HepG2 (cell line): ENCODE measurements around the gene CABLES1. TPM values are rescaled to one million over a fixed set of nuclear protein-coding genes. Genes with fewer than 3 reads are reported as not detected.
A peak's percentile ranks its signal among the peaks of the same experiment; 100 is the strongest.

Experiments
- ATAC-seq: fragments of 200-7000 bp; cut with Tn5 transposase; 3 replicates; pipeline ENCODE4 v1.9.1; 2020; ENCODE audit warnings: mild to moderate bottlenecking, moderate library complexity
- BruUV-seq: library from RNA; stranded (reverse); fragments of 400-500 nt; replicated peaks from 2 replicates; lab custom pipeline; 2021; lab: Mats Ljungman, UMichigan
- CTCF ChIA-PET: fragments of 300-600 bp; formaldehyde crosslinking; extraction: SDS; loops from one replicate; lab custom pipeline; 2021; ENCODE audit warnings: low total read pairs, inconsistent platforms, low intra/inter-chr PET ratio; lab: Yijun Ruan, JAX
- POLR2A ChIA-PET: fragments of 350-600 bp; sonication (Branson Sonifier 250); formaldehyde crosslinking; loops from one replicate; lab custom pipeline; 2020; ENCODE audit warnings: antibody characterized with exemption, inconsistent platforms; lab: Yijun Ruan, JAX
- DNase-seq: peaks from one replicate; pipeline ENCODE4 v3.0.0-alpha.2; 2015; ENCODE audit warnings: low spot score
- FAIRE-seq: peaks from 3 replicates; lab custom pipeline; 2011; peaks lifted over from hg19 to GRCh38; lab: Jason Lieb, UNC
- H2AFZ ChIP-seq: one replicate; pipeline ENCODE4 v1.6.1; 2011; ENCODE audit warnings: low read length, inconsistent platforms
- H3K27ac ChIP-seq: fragments of 300-600 bp; 3 replicates; pipeline ENCODE4 v1.8.0; 2011; ENCODE audit warnings: mixed run types, mild to moderate bottlenecking, mixed read lengths, low read length, inconsistent platforms; ENCODE audit not compliant: insufficient read depth; ENCODE audit errors: extremely low read length
- H3K27me3 ChIP-seq, 2 experiments: fragments of 200-600 bp in 1 of 2; 2 replicates in 1 of 2; 3 replicates in 1 of 2; pipeline versions ENCODE4 v1.6.0 to v1.8.0; 2011; ENCODE audit warnings: low read length in 2 of 2, mild to moderate bottlenecking in 2 of 2, moderate library complexity in 2 of 2, inconsistent platforms in 1 of 2; ENCODE audit not compliant: insufficient read depth in 2 of 2, control insufficient read depth in 1 of 2
- H3K36me3 ChIP-seq, 2 experiments: fragments of 200-600 bp in 1 of 2; replicated peaks in 1 of 2; 2 replicates in 1 of 2; 3 replicates in 1 of 2; pipeline versions ENCODE4 v1.5.1 to v1.8.0; 2011; ENCODE audit warnings: low read length in 2 of 2, inconsistent platforms in 1 of 2; ENCODE audit not compliant: insufficient read depth in 2 of 2, control insufficient read depth in 1 of 2
- H3K4me1 ChIP-seq: 2 replicates; pipeline ENCODE4 v1.5.1; 2012; ENCODE audit warnings: low read length, inconsistent platforms; ENCODE audit not compliant: insufficient read depth
- H3K4me2 ChIP-seq: 2 replicates; pipeline ENCODE4 v1.6.0; 2011; ENCODE audit warnings: low read depth, low read length, inconsistent platforms
- H3K4me3 ChIP-seq, 3 experiments: fragments of 200-600 bp in 1 of 3; sonication (generic), shearing (Covaris generic) in 1 of 3; replicated peaks in 1 of 3; 2 replicates each; pipeline ENCODE4 v1.5.1; 2011 to 2016; ENCODE audit warnings: low read length in 3 of 3, inconsistent platforms in 2 of 3, low read depth in 2 of 3, mild to moderate bottlenecking in 2 of 3, control low read depth in 1 of 3, mixed read lengths in 1 of 3; ENCODE audit not compliant: insufficient read depth in 1 of 3
- H3K79me2 ChIP-seq: one replicate; pipeline ENCODE4 v1.6.1; 2011; ENCODE audit warnings: low read length, inconsistent platforms; ENCODE audit not compliant: insufficient read depth
- H3K9ac ChIP-seq: 2 replicates; pipeline ENCODE4 v1.6.0; 2011; ENCODE audit warnings: mild to moderate bottlenecking, low read depth, low read length, inconsistent platforms; ENCODE audit not compliant: insufficient read depth
- H3K9me3 ChIP-seq: 2 replicates; pipeline ENCODE4 v1.5.1; 2012; ENCODE audit warnings: mild to moderate bottlenecking, low read length
- H4K20me1 ChIP-seq: 2 replicates; pipeline ENCODE4 v1.6.0; 2011; ENCODE audit warnings: inconsistent platforms, mild to moderate bottlenecking, low read length, moderate library complexity; ENCODE audit not compliant: insufficient read depth
- CENPX ChIP-seq: sonication (generic); formaldehyde crosslinking; IDR thresholded peaks from 2 replicates; pipeline ENCODE4 v1.9.0; 2021; ENCODE audit warnings: mild to moderate bottlenecking, missing genetic modification reagents, moderate library complexity
- ELF3 ChIP-seq: IDR thresholded peaks from 2 replicates; pipeline ENCODE4 v1.6.1; 2016; ENCODE audit warnings: missing genetic modification reagents, missing compliant biosample characterization
- GFI1 ChIP-seq: sonication (generic); formaldehyde crosslinking; IDR thresholded peaks from 2 replicates; pipeline ENCODE4 v1.5.0; 2020; ENCODE audit warnings: missing genetic modification reagents, mild to moderate bottlenecking, borderline replicate concordance
- MAFF ChIP-seq: IDR thresholded peaks from 2 replicates; pipeline ENCODE4 v1.6.1; 2011; ENCODE audit warnings: low read depth, low read length, improper control_type of control experiment
- MAFK ChIP-seq, 2 experiments: IDR thresholded peaks in 1 of 2; conservative IDR thresholded peaks in 1 of 2; 2 replicates each; pipeline ENCODE4 v1.6.1; 2011; ENCODE audit warnings: improper control_type of control experiment in 2 of 2, low read length in 2 of 2
- MED13 ChIP-seq: sonication (generic); formaldehyde crosslinking; IDR thresholded peaks from 2 replicates; pipeline ENCODE4 v1.5.0; 2020; ENCODE audit warnings: missing genetic modification reagents
- NFIC ChIP-seq: IDR thresholded peaks from 2 replicates; pipeline ENCODE4 v1.6.1; 2012; ENCODE audit warnings: mild to moderate bottlenecking, low read length, inconsistent platforms
- PCBP2 ChIP-seq: fragments of 200-400 bp; formaldehyde crosslinking; optimal IDR thresholded peaks from 2 replicates; pipeline ENCODE3; 2018; ENCODE audit warnings: low read length, low read depth; ENCODE audit not compliant: poor library complexity, severe bottlenecking
- STAT6 ChIP-seq: sonication (generic); formaldehyde crosslinking; IDR thresholded peaks from 2 replicates; pipeline ENCODE4 v1.4.0; 2020; ENCODE audit warnings: missing genetic modification reagents, mild to moderate bottlenecking, borderline replicate concordance
- THAP7 ChIP-seq: sonication (generic); formaldehyde crosslinking; IDR thresholded peaks from 2 replicates; pipeline ENCODE4 v1.8.1; 2023; ENCODE audit warnings: mild to moderate bottlenecking, missing genetic modification reagents
- ZNF160 ChIP-seq: sonication (generic); formaldehyde crosslinking; IDR thresholded peaks from 2 replicates; pipeline ENCODE4 v1.8.0; 2022; ENCODE audit warnings: mild to moderate bottlenecking, inconsistent platforms, missing genetic modification reagents
- WGBS: methylation state at CpG from one replicate; pipeline ENCODE4 v1.1.6; 2017; ENCODE audit warnings: low lambda C conversion rate; 5-methylcytosine and 5-hydroxymethylcytosine counted together
- in situ Hi-C: cut with HindIII; loops from 2 replicates; pipeline ENCODE4 v1.10.0; 2017; ENCODE audit warnings: low pct_unique_long_range_greater_than_20kb; ENCODE audit not compliant: extremely low pct_ligation_motif_present
- intact Hi-C: fragments of 100-400 bp; cut with micrococcal nuclease; formaldehyde crosslinking; loops from one replicate; pipeline ENCODE4 v1.10.0; 2022; ENCODE audit not compliant: unreplicated experiment
- polyA plus RNA-seq, 8 experiments: library from polyadenylated mRNA; depleted of rRNA in 3 of 8; stranded (reverse) in 7 of 8; unstranded in 1 of 8; fragments of >200 nt; fragmentation: Illumina TruSeq in 4 of 8; extraction: Trizol in 4 of 8; gene quantifications; 2 replicates each; pipeline versions ENCODE4 v1.2.1 to v1.2.3, GENCODE V29; 2011 to 2016; ENCODE audit warnings: low read depth in 4 of 8, missing spikeins in 1 of 8, mixed read lengths in 1 of 8; ENCODE audit not compliant: insufficient read depth in 1 of 8
- total RNA-seq, 5 experiments: library from RNA; depleted of rRNA; stranded (reverse); fragments of >200 nt; fragmentation: Illumina TruSeq; extraction: Trizol; gene quantifications; 2 replicates each; pipeline ENCODE4 v1.2.3, GENCODE V29; 2016; ENCODE audit warnings: low read depth in 1 of 5

CABLES1 gene
- total and polyA plus RNA-seq, 2 of the 13 experiments (the other 11 are each of a cell fraction or from before 2014, with no cell fraction given) = 14.7 to 25.8 TPM

GRCh38 chr18:23194997-23195957, 60.0 kb downstream of the CABLES1 start:
- H3K4me3 ChIP-seq = no peak overlapping the region
- ATAC-seq (no peak), DNase-seq (no peak), FAIRE-seq (no peak)
- TF ChIP-seq MAFK (conservative IDR thresholded peaks at IDR 0.05 in 1 of 2, IDR thresholded peaks at IDR 0.05 in 1 of 2; ENCODE audit: low read length in 2 of 2) (peak; percentile 63 to 69; a peak in 3 of 4 replicates), ELF3 (CRISPR knock-in tag) (no peak), MAFF (peak; percentile 49), CENPX (no peak)
- ChIA-PET POLR2A (no interaction called here), CTCF (no interaction called here)
- no peaks in the 10 kb centered on the region for H3K9me3 ChIP-seq
- no peak overlapping the region for H3K9ac ChIP-seq
- H3K4me2 ChIP-seq = no peak overlapping the region
- 97% methylated on average over 8 of the region's 9 CpGs for WGBS
- intact Hi-C loops = no loop called here
- BruUV-seq = no TSS peak
- no peak overlapping the region for H3K27ac ChIP-seq
- peaks cover 1% of the 10 kb centered on the region; the same call in 1 of the 2 replicates for H3K4me1 ChIP-seq
- H4K20me1 ChIP-seq = no peaks in the 10 kb centered on the region
- H2AFZ ChIP-seq = no peak overlapping the region
- H3K27me3 ChIP-seq = no peaks in the 10 kb centered on the region
- no peaks in the 10 kb centered on the region for H3K79me2 ChIP-seq
- in situ Hi-C loops = no loop called here
- peaks cover 8 to 64% of the 10 kb centered on the region in 2 experiments for H3K36me3 ChIP-seq

GRCh38 chr18:23196119-23197007, 61.1 kb downstream of the CABLES1 start:
- no peaks in the 10 kb centered on the region for H3K27me3 ChIP-seq
- ChIA-PET POLR2A (interaction anchor here (1.4 kb wide), 1 partner anchor 55 kb away, joined by 3 read pairs; no protein-coding TSS in a partner anchor), CTCF (no interaction called here)
- in situ Hi-C loops (no loop called here), intact Hi-C loops (no loop called here)
- no peaks in the 10 kb centered on the region for H3K4me1 ChIP-seq
- H3K9me3 ChIP-seq = no peaks in the 10 kb centered on the region
- TF ChIP-seq STAT6 (CRISPR knock-in tag) = no peak
- no peak for TF ChIP-seq PCBP2
- TF ChIP-seq THAP7 (CRISPR knock-in tag) = no peak
- no peak for TF ChIP-seq ZNF160
- TF ChIP-seq GFI1 (CRISPR knock-in tag) = no peak
- no peak for TF ChIP-seq NFIC
- no peak for TF ChIP-seq MED13 (CRISPR knock-in tag)
- H3K4me2 ChIP-seq = no peak overlapping the region
- no peaks in the 10 kb centered on the region for H3K79me2 ChIP-seq
- peaks cover 8 to 62% of the 10 kb centered on the region in 2 experiments for H3K36me3 ChIP-seq
- H2AFZ ChIP-seq = no peak overlapping the region
- BruUV-seq = no TSS peak
- no peak for DNase-seq
- H3K9ac ChIP-seq = no peak overlapping the region
- H3K4me3 ChIP-seq = no peak overlapping the region
- H4K20me1 ChIP-seq = no peaks in the 10 kb centered on the region; the same call in 1 of the 2 replicates
- ATAC-seq = no peak
- no peak for FAIRE-seq
- no peak overlapping the region for H3K27ac ChIP-seq
- WGBS = 98% methylated on average over 15 of the region's 22 CpGs
